ENCODE results near the gene FLYWCH2. TPM values are rescaled to one million over a fixed set of nuclear protein-coding genes. Genes with fewer than 3 reads are reported as not detected.

The FLYWCH2 gene
- 10 to 100 TPM; 12.1 to 31.4 (median 25.6) TPM for total RNA-seq
- 19.9 TPM for total RNA-seq (2013)
- 3.9 to 24.3 (median 13.7) reads per million in 29 experiments for total RNA-seq

GRCh38 chr16:2882650-2883457 is at the start of gene FLYWCH2:
Gene FLYWCH2 (plus strand): TSS chr16:2883215. CDS start chr16:2896450, 13,235 bp downstream.
- peak within 1 kb of the TSS; percentile 66 to 69 for H3K4me3 ChIP-seq (ENCODE audit: control insufficient read depth in 1 of 2, extremely low read depth in 1 of 2, low read length in 1 of 2)
- H3K36me3 ChIP-seq (ENCODE audit: control insufficient read depth in 2 of 2, extremely low read depth in 1 of 2, insufficient read depth in 1 of 2, low read length in 1 of 2) = no peaks in the 10 kb centered on the region
- Mint-ChIP-seq H3K4me3 (peak within 1 kb of the TSS; percentile 87 to 93 (median 90)), H3K4me1 (peaks cover 0 to 20% (median 11%) of the 10 kb centered on the region in 3 donors), H3K27ac (peak within 1 kb of the TSS; percentile 96 to 97), H3K36me3 (no peaks in the 10 kb centered on the region), H3K27me3 (no peaks in the 10 kb centered on the region), H3K9me3 (no peaks in the 10 kb centered on the region)
- under 1% methylated on average over 55 of the region's 73 CpGs for WGBS (ENCODE audit: insufficient coverage)
- POLR2A ChIA-PET = interaction anchor here (0.6 to 1.4 kb wide), 3 partner anchors 8 to 276 kb away, joined by 3 to 6 read pairs (median 3); partner anchors contain the start of gene FLYWCH1 (in 1 of the 2)
- CTCF ChIA-PET = interaction anchor here in 1 of 2 donors (0.6 to 2.0 kb wide), 11 partner anchors 10 to 209 kb away, joined by 3 to 15 read pairs (median 5); partner anchors contain the start of gene FLYWCH1
- peak within 1 kb of the TSS; percentile 83 for H3K27ac ChIP-seq (ENCODE audit: low read length)
- no peaks in the 10 kb centered on the region for H3K27me3 ChIP-seq (replicated peaks in 1 of 2; ENCODE audit: control insufficient read depth in 2 of 2, extremely low read depth in 1 of 2, insufficient read depth in 2 of 2, low read length in 1 of 2)
- peaks cover 5 to 18% of the 10 kb centered on the region in 2 experiments for H3K4me1 ChIP-seq (ENCODE audit: control insufficient read depth in 1 of 2, extremely low read depth in 1 of 2, insufficient read depth in 2 of 2, low read length in 2 of 2)
- H3K9me3 ChIP-seq = no peaks in the 10 kb centered on the region
- peak; percentile 96 to 100 (median 99) for DNase-seq
- peak; percentile 87 to 91 (median 89) for ATAC-seq (replicated peaks in 1 of 4)

- DNase-seq = no peak
- Histone ChIP-seq H3K4me3 (ENCODE audit: control insufficient read depth in 1 of 2, extremely low read depth in 1 of 2, low read length in 1 of 2) (no peak overlapping the region), H3K4me1 (ENCODE audit: control insufficient read depth in 1 of 2, extremely low read depth in 1 of 2, insufficient read depth in 2 of 2, low read length in 2 of 2) (peaks cover 0 to 11% of the 10 kb centered on the region in 2 experiments), H3K27me3 (replicated peaks in 1 of 2; ENCODE audit: control insufficient read depth in 2 of 2, extremely low read depth in 1 of 2, insufficient read depth in 2 of 2, low read length in 1 of 2) (peaks cover 0 to 48% of the 10 kb centered on the region in 2 experiments), H3K27ac (ENCODE audit: low read length) (no peak overlapping the region), H3K36me3 (ENCODE audit: control insufficient read depth in 2 of 2, extremely low read depth in 1 of 2, insufficient read depth in 1 of 2, low read length in 1 of 2) (no peaks in the 10 kb centered on the region), H3K9me3 (no peaks in the 10 kb centered on the region)
- Mint-ChIP-seq H3K4me1 (peaks cover 7 to 8% (median 7%) of the 10 kb centered on the region in 3 donors), H3K27ac (no peak overlapping the region), H3K36me3 (no peaks in the 10 kb centered on the region), H3K27me3 (peaks cover 10 to 16% of the 10 kb centered on the region in 2 donors), H3K9me3 (no peaks in the 10 kb centered on the region), H3K4me3 (no peak overlapping the region)
- POLR2A ChIA-PET = no interaction called here
- CTCF ChIA-PET = no interaction called here
- no peak for ATAC-seq (replicated peaks in 1 of 4)
- no CpG with 5 or more reads among the region's 7 CpGs for WGBS (ENCODE audit: insufficient coverage)
These were observed 49.2 kb upstream of the FLYWCH2 start for GRCh38 chr16:2833776-2834175.

GRCh38 chr16:2834968-2835367 is 48.0 kb upstream of the FLYWCH2 start:
- Histone ChIP-seq H3K36me3 (ENCODE audit: control insufficient read depth in 2 of 2, extremely low read depth in 1 of 2, insufficient read depth in 1 of 2, low read length in 1 of 2) (no peaks in the 10 kb centered on the region), H3K4me1 (ENCODE audit: control insufficient read depth in 1 of 2, extremely low read depth in 1 of 2, insufficient read depth in 2 of 2, low read length in 2 of 2) (peaks cover 0 to 20% of the 10 kb centered on the region in 2 experiments), H3K27ac (ENCODE audit: low read length) (no peak overlapping the region), H3K4me3 (ENCODE audit: control insufficient read depth in 1 of 2, extremely low read depth in 1 of 2, low read length in 1 of 2) (no peak overlapping the region), H3K9me3 (no peaks in the 10 kb centered on the region), H3K27me3 (replicated peaks in 1 of 2; ENCODE audit: control insufficient read depth in 2 of 2, extremely low read depth in 1 of 2, insufficient read depth in 2 of 2, low read length in 1 of 2) (peaks cover 0 to 36% of the 10 kb centered on the region in 2 experiments)
- ATAC-seq (replicated peaks in 1 of 4) (no peak), DNase-seq (no peak)
- Mint-ChIP-seq H3K9me3 (no peaks in the 10 kb centered on the region), H3K27me3 (peaks cover 10 to 16% of the 10 kb centered on the region in 2 donors), H3K36me3 (no peaks in the 10 kb centered on the region), H3K4me1 (peaks cover 13 to 20% (median 16%) of the 10 kb centered on the region in 3 donors), H3K27ac (no peak overlapping the region), H3K4me3 (no peak overlapping the region)
- ChIA-PET POLR2A (no interaction called here), CTCF (no interaction called here)
- WGBS (ENCODE audit: insufficient coverage) = 83% methylated on average over 3 of the region's 3 CpGs

- CTCF ChIA-PET = no interaction called here
- POLR2A ChIA-PET = no interaction called here
These were observed 47.1 kb upstream of the FLYWCH2 start for GRCh38 chr16:2835638-2836493.

GRCh38 chr16:2836646-2837508 is 46.1 kb upstream of the FLYWCH2 start:
- H3K36me3 Mint-ChIP-seq = no peaks in the 10 kb centered on the region
- Histone ChIP-seq H3K4me1 (ENCODE audit: control insufficient read depth in 1 of 2, extremely low read depth in 1 of 2, insufficient read depth in 2 of 2, low read length in 2 of 2) (peaks cover 15 to 36% of the 10 kb centered on the region in 2 experiments), H3K27me3 (replicated peaks in 1 of 2; ENCODE audit: control insufficient read depth in 2 of 2, extremely low read depth in 1 of 2, insufficient read depth in 2 of 2, low read length in 1 of 2) (peaks cover 0 to 17% of the 10 kb centered on the region in 2 experiments), H3K9me3 (no peaks in the 10 kb centered on the region), H3K36me3 (ENCODE audit: control insufficient read depth in 2 of 2, extremely low read depth in 1 of 2, insufficient read depth in 1 of 2, low read length in 1 of 2) (no peaks in the 10 kb centered on the region), H3K4me3 (ENCODE audit: control insufficient read depth in 1 of 2, extremely low read depth in 1 of 2, low read length in 1 of 2) (no peak overlapping the region), H3K27ac (ENCODE audit: low read length) (no peak overlapping the region)
- H3K27me3 Mint-ChIP-seq = peaks cover 5 to 9% of the 10 kb centered on the region in 2 donors
- ATAC-seq (replicated peaks in 1 of 4) = no peak
- CTCF ChIA-PET = no interaction called here
- DNase-seq = no peak
- H3K27ac Mint-ChIP-seq = no peak overlapping the region
- 89% methylated on average over 5 of the region's 13 CpGs for WGBS (ENCODE audit: insufficient coverage)
- H3K9me3 Mint-ChIP-seq = no peaks in the 10 kb centered on the region
- POLR2A ChIA-PET = no interaction called here
- H3K4me3 Mint-ChIP-seq = no peak overlapping the region
- peaks cover 16 to 35% (median 27%) of the 10 kb centered on the region in 3 donors for H3K4me1 Mint-ChIP-seq

More at GRCh38 chr16:2835638-2836493, 47.1 kb upstream of the FLYWCH2 start:
- Mint-ChIP-seq H3K9me3 (no peaks in the 10 kb centered on the region), H3K4me3 (no peak overlapping the region), H3K27ac (no peak overlapping the region), H3K27me3 (peaks cover 8 to 11% of the 10 kb centered on the region in 2 donors), H3K36me3 (no peaks in the 10 kb centered on the region), H3K4me1 (peaks cover 16 to 27% (median 20%) of the 10 kb centered on the region in 3 donors)
- ATAC-seq (replicated peaks in 1 of 4) (no peak), DNase-seq (no peak)
- H3K27me3 ChIP-seq (replicated peaks in 1 of 2; ENCODE audit: control insufficient read depth in 2 of 2, extremely low read depth in 1 of 2, insufficient read depth in 2 of 2, low read length in 1 of 2) = peaks cover 0 to 27% of the 10 kb centered on the region in 2 experiments
- no peaks in the 10 kb centered on the region for H3K9me3 ChIP-seq
- no peak overlapping the region for H3K27ac ChIP-seq (ENCODE audit: low read length)
- H3K36me3 ChIP-seq (ENCODE audit: control insufficient read depth in 2 of 2, extremely low read depth in 1 of 2, insufficient read depth in 1 of 2, low read length in 1 of 2) = no peaks in the 10 kb centered on the region
- 56% methylated on average over 15 of the region's 22 CpGs for WGBS (ENCODE audit: insufficient coverage)
- H3K4me1 ChIP-seq (ENCODE audit: control insufficient read depth in 1 of 2, extremely low read depth in 1 of 2, insufficient read depth in 2 of 2, low read length in 2 of 2) = peaks cover 6 to 26% of the 10 kb centered on the region in 2 experiments
- no peak overlapping the region for H3K4me3 ChIP-seq (ENCODE audit: control insufficient read depth in 1 of 2, extremely low read depth in 1 of 2, low read length in 1 of 2)

Measured in T-cell (primary cell).